Ureter (tissue), 1 donor: Measurements from ENCODE around the gene WWP2. TPM values are rescaled to one million over a fixed set of nuclear protein-coding genes. Genes with fewer than 3 reads are reported as not detected.

Experiments used
- DNase-seq: peaks from one replicate; pipeline ENCODE4 v3.0.0-alpha.2; 2020; ENCODE audit warnings: low spot score
- total RNA-seq: library from RNA; stranded (reverse); gene quantifications from one replicate; pipeline ENCODE4 v1.2.4, GENCODE V29; 2023
- donor health status: DM: yes; HTN: yes; CAD: no.

Gene WWP2
- total RNA-seq, 1 donor from 2014 or later, result 97.8 TPM

GRCh38 chr16:69858191-69859104 lies 96.3 kb downstream of the WWP2 start:
- DNase-seq, result no peak

GRCh38 chr16:69859105-69859989 lies 97.2 kb downstream of the WWP2 start:
- DNase-seq, result no peak

- no peak for DNase-seq
Measured at GRCh38 chr16:69860233-69861231, 98.4 kb downstream of the WWP2 start.

GRCh38 chr16:69861292-69862030 lies 99.3 kb downstream of the WWP2 start:
- DNase-seq, result peak; percentile 63

GRCh38 chr16:69863401-69864281 lies 101.5 kb downstream of the WWP2 start:
- no peak for DNase-seq

DNA sequence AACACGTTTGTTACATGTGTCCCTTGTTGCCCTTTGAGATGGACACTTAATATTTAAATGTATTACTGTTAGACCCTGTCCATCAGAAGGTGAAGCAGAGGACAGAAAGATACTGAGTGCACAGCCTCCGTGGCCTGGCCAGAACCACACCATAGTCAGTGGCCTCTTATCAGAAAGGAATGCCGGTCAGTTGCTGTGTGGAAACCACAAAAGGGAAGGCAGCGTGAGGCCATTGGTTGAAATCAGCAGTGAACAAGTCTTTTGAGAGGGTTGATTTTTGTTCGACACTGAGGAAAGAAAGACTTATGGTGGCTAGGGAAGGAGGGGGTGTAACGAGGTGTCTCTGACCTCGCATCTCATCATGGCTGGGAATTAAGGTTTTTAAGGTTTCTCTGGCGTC lies 103.6 kb downstream of the WWP2 start:
- DNase-seq, result no peak

DNA sequence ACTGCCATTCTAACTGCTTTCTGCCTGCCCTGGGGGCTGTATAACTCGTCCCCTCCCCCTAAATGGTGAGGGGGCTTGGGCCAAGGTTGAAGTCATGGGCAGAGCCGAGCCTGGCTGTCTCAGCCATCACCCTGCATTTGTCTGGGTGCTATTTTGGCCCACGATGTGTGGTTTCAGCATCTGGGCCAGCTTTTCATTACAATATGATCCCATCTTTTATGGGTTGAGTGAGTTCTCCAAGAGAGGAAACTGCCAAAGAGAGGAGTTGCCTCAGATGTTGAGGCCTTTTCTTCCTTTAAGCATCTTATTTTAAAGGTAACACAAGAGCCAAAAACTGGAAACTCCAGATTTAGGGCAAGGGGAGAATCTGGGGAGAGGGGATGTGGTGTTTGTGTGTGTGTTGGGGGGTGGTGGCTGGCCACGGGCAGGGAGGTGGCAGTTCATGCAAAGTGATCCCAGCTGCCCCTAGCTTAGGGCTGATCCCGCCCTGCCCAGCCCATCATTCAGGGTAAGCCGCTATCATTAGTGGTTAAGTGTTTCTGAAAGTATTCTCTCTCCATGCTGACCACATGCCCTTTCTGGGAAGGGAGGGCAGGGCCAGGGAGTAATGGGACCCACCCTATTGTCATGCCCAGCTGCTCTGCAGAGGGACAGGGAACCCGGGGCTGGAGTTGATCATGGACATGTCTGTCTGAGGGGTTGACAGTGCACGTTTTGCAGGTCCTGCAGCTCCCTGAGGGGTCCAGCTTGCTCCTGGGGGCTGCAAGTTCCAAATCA lies 105.8 kb downstream of the WWP2 start:
- no peak for DNase-seq

DNA sequence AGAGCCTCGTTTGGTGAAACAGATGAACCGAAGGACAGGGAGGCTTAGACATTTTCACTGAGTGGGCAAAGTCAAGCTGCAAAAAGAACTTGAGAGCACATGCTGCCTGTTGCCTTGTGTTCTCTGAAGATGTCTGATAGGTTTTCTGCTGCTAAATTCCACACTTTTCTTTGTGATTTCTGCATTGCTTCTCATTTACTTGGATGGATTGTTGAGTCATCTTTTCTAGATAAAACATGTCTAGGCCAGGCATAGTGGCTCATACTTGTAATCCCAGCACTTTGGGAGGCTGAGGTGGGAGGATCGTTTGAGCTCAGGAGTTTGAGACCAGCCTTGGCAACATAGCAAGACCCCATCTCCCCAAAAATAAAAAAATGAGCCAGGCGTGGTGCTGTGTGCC lies 108.6 kb downstream of the WWP2 start:
- DNase-seq, result no peak

GRCh38 chr16:69871708-69872107 lies 109.6 kb downstream of the WWP2 start:
- DNase-seq, result no peak

- no peak for DNase-seq
Measured at GRCh38 chr16:69872888-69873287, 110.8 kb downstream of the WWP2 start.

DNA sequence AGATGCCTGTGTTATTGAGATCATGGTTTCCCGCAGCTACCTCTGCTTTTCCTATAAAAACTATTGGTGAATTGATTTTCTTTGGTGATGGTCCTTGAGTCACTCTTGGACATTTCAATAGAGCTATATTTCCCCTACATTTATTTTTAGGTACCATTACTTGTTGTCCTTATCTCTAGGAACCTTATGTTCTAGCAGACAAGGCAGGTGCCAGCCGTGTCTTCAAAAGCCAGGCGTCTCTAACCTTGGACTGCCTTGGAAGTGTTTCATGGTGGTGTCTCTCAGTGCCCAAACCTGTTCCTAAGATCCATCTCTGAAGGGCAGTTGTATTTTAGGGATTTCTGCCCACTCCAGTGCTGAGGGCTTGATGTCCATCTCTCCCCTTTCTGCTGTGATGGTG lies 111.7 kb downstream of the WWP2 start:
- no peak for DNase-seq

DNA sequence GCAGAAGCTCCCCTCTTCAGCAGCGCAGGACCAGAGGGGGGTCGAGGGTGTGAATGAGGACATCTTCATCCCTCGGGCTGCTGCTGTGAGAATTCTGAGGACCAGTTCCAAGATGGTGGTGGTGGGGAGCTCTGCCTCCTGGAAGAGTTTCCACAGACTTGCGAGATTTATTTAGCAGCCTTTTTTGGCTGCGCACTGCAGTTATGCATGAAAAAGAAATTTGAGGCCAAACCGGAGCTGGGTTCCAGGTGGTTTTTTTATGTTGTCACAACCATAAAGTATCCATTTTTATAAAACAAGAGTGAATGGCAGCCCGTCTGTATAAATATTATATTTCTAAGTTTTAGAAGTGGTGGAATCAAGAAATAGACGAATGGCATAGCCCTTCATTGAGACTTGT lies 112.1 kb downstream of the WWP2 start:
- DNase-seq, result no peak

- DNase-seq, result no peak
Measured at GRCh38 chr16:69880640-69881133, 118.6 kb downstream of the WWP2 start.

- DNase-seq, result no peak
Measured at GRCh38 chr16:69881141-69881540, 119.0 kb downstream of the WWP2 start.

- DNase-seq, result no peak
Measured at GRCh38 chr16:69883744-69884143, 121.6 kb downstream of the WWP2 start.

- no peak for DNase-seq
Measured at GRCh38 chr16:69885722-69886121, 123.6 kb downstream of the WWP2 start.

DNA sequence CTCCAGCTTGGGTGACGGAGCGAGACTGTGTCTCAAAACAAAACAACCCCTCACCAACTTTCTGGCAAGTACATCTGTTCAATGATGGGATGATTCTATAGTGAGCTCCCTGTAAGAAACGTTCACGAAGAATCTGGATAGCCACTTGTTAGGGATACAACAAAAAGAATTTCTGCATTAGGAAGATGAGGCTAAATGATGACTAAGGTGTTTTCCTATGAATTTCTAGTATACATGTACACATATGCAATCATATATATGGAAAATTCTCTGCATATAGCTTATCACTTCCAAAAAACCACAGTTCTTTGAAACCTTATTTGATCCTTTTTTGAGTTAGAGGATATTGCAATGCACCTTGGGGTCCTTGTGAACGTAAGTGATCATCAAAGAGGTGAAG lies 124.6 kb downstream of the WWP2 start:
- no peak for DNase-seq

- no peak for DNase-seq
Measured at GRCh38 chr16:69888005-69888590, 126.0 kb downstream of the WWP2 start.
